HG03378 (cell line): Measurements from ENCODE around the gene INPP4B.

Source experiments
- ATAC-seq: cut with Tn5 transposase; IDR thresholded peaks from one replicate; pipeline ENCODE4 v1.9.1; 2021; ENCODE audit warnings: mild to moderate bottlenecking, moderate library complexity; ENCODE audit not compliant: unreplicated experiment

Gene INPP4B

DNA sequence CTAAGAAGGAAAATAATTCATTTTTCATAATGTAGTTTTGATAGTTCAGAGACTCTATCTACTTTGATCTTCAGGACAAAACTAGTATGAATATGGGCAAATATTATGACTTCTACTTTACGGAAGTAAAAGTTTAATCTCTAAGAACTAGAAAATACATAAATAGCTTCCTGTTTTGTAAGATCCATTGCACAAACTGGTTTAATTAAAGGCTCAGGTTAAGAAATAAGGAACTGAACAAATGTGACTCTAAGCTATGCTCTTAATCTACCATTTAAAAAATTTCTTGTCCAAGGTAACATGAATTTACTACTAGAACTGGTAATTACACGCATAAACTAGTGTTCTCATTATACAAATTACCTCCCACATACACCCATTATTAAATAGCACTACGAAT, 360.6 kb downstream of the INPP4B start:
- no peak for ATAC-seq

DNA sequence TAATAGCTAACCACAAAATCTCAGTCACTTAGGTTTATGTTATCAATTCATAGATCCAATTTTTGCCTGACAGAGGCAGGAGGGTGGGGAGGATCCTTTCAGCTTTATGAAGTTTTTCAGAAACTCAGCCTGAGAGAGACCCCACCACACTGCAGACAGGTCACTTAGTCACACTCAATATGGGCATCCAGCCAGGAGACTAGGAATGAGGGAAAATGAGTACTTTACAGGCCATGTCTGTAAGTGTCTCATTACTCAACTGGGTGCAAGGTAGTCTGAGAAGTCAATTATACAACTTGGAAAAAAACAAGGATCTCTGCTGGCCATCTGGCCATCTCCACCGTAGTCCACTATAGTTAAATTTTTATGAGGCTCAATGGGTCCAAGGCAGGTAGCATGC, 365.9 kb downstream of the INPP4B start:
- ATAC-seq = no peak

DNA sequence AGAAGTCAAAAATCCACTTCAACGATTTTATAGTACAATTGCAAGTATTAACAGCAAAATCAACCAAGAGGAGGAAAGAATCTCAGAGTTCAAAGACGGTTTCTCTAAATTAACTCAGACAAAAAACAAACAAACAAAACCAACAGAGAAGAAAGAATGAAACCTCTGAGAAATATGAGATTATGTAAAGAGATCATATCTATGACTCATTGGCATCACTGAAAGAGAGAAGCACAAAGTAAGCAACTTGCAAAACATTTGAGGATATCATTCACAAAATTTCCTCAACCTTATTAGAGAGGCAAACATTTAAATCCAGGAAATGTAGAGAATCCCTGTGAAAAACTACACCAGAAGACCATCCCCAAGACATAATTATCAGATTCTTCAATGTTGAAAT, 370.4 kb downstream of the INPP4B start:
- ATAC-seq = no peak

DNA sequence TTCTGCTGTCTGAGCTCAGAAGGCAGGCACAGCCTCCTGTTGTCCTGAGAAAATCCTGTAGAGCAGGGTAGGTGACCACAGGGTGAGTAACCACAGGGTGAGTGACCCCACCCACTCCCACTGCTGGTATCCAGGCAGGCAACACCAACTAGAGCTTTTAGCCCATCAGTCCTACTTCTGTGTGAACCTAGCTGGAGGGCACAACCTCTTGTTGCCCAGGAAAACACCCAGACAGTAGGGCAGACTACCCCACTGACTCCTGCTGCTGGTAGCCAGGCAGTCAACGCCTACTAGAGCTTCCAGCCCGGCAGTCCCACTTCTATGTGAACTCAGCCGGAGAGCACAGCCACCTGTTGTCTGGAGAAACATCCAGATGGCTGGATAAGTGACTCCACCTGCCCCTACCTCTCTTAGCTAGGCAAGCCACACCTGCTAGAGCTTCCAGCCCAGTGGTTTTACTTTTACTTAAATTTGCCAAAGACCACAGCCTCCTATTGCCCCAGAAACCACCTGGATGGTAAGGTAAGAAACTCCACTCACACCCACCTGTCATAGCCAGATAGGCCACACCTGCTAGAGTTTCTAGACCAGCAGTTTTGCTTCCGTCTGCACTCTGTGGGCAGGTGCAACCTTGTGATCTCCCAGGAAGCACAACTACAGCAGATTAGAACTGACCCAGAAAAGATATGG, 371.6 kb downstream of the INPP4B start:
- ATAC-seq = no peak

DNA sequence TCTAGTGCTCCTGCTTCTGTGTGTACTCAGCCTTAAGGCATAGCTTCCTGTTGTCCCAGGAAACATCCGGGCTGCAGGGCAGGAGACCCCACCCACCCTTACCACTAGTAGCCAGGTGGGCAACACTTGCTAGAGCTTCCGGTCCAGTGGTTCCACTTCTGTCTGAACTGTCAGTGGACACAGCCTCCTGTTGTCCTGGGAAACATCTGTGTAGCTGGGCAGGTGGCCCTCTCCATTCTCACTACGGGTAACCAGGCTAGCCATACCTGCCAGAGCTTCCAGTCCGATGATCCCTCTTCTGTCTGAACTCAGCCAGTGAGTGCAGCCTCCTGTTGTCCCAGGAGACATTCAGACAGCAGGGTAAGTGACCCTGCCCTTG, 372.2 kb downstream of the INPP4B start:
- ATAC-seq = no peak

DNA sequence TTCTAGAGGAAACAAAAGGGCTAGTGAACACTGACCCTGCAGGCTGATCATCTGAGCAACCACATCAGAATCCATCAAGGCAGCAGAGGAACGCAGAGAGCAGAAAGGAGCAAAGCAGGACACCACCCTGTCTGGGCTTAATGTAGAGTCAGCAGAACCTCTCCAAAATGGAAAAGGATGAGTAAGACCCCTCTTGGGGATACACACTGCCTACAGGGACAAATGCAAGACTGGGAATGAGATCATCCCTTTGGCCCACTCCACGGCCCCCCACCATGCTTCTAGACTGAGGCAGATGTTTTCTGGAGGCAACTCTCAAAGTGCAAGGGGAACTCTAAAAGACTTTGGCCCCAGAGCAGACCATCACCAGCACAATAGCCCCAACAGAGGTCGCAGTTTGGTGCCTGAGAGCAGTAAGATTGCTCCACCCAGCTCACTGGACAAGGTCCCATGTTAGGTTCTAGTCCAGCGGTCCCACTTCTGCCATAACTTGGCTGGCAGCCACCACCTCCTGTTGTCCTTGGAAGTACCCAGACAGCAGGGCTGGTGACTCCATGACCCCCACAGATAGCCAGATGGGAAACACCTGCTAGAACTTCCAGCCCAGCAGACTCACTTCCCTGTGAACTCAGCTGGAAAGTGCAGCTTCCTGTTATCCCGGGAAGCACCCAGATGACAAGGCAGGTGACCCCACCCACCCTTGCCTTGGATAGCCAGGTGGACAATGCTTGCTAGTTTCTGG, 372.7 kb downstream of the INPP4B start:
- no peak for ATAC-seq

DNA sequence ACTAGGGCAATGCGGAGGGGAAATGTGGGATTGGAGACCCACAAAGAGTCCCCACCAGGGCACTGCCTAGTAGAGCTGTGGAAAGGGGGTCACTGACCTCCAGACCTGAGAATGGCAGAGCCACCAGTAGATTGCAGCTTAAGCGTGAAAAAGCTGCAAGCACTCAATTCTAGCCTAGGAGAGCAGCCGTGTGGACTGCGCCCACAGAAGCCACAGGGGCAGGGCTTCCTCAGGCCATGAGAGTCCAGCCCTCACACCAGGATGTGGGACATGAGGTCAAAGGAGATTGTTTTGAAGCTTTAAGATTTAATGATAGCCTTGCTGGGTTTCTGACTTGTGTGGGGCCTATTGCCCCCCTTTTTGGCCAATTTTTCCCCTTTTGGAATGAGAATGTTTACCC, 379.0 kb downstream of the INPP4B start:
- no peak for ATAC-seq

DNA sequence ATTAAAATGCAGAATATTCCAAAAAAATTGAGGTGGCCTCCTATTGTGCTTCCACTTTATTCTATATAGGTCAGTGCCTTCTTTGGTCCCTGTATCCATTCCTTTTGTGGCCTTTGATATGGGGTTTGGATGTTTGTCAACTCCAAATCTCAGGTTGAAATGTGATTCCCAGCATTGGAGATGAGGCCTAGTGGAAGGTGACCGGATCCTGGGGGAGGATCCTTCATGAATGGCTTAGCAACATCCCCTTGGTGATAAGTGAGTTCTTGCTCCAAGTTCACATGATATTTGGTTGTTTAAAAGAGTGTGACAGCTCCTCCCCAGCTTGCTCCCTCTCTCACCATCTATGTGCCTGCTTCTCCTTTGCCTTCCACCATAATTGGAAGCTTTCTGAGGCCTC, 380.6 kb downstream of the INPP4B start:
- no peak for ATAC-seq

DNA sequence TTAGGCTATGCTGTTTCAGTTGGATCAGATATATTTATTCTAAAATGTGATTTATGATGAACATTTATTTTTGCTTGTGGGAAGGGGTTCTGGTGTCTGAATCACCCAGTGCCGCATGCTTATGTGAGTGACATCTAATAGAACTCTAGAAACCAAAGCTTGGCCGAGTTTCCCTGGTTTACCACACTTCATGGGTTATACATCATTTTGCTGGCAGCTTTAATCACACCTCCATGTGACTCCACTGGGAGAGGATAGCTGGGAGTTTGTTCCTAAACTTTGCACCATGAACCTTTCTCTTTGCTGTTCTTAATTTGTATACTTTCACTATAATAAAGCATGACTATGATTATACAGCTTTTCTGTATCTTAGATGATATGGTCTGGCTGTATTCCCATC, 382.9 kb downstream of the INPP4B start:
- ATAC-seq = no peak

DNA sequence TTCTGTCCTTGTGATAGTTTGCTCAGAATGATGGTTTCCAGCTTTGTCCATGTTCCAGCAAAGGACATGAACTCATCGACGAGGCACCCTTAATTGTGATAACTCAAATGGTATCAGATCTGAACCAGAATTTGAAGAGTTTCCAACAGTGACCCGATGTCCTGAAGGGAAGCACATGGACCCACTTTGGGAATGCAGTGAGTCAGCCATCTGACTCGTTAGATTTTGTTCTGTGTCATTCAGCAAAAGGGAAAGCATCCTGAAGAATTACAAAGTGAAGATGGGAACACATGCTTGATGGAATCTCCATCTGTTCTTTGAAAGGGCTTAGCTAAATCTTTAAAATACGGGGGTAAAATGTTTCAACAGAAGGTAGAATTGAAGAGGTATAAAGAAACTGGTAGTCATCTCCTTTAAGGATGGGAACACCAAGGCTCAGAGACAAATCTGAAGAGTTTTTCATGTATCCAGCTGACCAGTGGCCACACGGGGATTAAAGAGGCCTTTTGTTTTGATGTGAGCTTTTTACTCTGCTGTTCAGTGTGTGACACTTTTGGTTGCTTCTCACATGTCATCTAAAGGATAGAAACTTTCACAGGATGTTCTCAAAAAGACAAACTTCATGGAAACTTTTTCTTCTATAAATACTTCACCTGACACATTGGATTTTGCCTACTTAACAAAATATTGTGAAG, 393.8 kb downstream of the INPP4B start:
- no peak for ATAC-seq

DNA sequence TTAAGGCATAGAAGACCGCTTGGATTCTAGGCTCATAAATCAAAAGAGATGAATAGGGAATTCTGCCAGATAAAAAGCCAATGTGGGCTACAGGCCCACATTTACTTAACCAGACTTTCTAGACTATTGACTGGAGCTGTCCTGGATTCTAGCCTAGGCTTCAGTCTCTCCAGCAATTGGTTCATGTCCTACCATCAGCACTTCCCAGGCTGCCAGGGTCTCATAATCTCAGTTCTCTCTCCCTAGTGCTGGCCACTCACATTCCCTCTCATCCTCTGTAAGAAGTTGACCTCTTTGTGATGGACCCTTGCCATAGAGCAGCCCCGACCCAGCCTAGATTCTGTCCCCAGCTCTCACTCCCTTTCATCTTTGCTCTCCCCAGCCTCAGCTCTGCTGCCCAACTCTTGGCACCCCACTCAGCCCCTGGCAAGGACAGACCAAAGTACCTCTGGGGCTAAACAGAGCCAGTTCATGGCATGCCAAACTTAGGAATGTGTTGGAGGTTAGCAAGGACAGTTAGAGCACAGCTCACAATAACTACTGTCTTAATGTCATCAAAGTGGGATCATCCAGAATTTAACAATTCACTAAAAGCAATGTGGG, 396.2 kb downstream of the INPP4B start:
- ATAC-seq = no peak

DNA sequence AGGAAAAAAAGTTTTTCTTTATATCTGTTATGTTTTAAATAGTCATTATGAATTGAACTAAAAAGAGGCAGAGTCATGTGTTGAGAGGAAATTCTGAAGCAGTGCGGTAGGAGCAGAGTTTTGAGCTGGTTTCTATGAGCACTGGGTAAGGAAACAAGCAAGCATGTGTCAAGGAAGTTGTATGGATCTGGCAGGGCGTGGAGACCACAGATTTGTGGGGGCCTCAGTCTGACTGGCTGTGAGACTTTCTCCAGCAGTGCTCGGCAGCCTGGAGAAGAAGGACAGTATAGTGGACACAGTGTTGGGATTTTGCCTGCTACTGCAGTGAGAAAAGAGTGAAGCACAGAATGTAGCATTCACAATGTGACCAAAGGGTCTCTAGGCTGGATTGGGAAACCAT, 399.1 kb downstream of the INPP4B start:
- no peak for ATAC-seq

DNA sequence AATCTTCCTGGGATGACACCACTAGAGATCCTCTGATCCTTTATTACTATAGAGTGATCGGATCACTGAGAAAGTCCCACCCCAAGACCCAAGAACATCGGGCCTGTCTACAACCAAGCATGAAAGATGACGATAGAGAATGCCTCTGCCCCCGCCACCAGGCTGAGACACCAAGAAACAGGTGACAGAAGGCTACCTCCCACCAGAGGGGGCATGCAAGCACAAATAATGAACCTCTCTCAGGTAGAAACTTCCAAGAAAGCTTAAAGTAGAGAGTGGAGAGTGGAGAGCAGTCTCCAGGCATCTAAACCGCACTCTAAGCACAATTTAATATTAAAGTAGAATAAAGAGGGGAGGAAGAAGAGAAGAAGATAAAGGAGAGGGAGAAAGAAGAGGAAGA, 402.6 kb downstream of the INPP4B start:
- ATAC-seq = no peak

DNA sequence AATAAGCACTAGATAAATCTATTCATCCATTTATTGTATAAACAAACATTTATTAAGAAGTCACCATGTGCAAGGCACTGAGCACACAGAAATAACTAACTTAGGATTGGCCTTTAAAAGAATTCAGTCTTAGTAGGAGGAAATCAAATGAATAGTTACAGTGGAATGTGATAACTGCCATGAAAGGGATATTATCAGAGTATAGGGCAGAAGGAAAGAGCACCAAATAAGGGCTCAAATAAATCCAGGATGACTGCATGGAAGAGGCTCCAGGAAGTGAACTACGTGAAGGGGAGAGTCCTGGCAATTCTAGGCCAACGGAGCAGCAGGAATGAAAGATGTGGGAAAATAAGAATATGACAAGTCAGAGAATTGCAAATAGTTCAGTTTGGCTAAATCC, 406.0 kb downstream of the INPP4B start:
- ATAC-seq = no peak

DNA sequence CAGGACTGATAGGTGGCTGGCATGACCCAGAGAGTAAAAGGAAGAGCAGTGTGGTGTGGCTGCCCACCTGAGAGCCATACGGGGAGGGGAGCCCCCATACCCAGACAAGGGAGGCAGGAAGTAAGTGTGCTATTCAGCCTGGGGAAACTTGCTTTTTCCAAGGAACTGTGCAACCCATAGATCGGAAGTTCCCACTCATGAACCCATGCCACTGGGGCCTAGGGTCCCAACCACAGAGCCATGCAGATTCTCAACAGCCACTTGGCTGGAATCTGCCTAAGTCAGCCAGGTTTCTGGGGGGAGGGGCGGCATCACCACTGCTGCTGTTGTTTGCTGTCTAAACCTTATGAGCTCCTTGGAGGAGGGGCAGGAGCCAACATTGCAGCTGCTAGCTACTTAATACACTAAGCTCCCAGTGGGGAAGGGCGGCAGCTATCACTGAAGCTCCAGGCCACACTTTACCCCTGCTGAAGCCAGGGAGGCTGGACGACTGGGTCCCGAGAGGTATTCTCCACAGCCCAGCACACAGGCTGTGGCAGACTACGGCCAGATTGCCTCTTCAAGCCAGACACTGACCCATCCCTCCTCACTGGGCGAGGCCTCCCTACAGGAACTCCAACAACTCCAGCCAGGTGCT, 410.4 kb downstream of the INPP4B start:
- ATAC-seq = no peak

DNA sequence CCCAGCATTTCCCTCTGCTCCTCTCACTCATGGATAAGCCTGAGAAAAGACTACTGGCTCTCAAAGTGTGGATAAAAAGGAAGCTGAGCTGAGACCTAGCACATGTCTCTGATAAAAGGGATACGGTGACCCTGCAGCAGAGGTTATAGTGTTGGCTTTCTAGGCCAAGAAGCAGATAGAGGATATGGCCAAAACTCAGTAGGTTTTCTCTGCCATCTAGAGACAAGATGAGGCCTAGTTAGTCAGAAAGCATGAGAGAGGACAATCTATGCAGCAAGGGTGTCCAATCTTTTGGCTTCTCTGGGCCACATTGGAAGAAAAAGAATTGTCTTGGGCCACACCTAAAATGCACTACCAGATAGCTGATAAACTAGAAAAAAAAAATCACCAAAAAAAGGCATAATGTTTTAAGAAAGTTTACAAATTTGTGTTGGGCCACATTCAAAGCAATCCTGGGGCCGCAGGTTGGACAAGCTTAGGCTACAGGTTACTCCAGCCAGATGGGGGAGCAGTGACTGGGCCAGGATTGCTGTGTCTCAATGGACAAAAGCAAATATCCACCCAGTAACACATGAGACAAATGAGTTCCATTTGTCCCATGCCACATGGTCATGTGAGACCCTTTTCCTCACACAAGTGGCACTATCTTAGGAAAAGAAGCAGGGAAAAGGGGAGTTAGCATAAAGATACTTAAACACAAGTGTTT, 411.4 kb downstream of the INPP4B start:
- no peak for ATAC-seq

DNA sequence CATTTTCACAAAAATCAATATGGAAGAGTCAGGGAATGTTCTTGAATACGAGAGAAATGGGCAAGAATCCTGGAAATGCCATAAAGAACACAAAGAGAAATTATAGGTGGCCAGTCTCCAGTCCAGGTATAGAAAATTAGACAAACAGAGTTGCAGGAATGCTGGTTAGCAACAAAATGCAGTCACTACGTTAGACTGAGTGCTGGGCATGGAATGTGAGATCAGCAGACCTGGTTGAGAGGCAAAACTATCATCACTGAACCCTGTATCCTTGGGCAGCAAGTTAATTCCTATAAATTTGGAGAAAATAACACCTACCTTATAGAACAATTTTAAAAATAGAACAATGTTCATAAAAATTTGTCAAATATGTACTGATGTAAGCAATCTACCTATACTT, 417.4 kb downstream of the INPP4B start:
- ATAC-seq = no peak

DNA sequence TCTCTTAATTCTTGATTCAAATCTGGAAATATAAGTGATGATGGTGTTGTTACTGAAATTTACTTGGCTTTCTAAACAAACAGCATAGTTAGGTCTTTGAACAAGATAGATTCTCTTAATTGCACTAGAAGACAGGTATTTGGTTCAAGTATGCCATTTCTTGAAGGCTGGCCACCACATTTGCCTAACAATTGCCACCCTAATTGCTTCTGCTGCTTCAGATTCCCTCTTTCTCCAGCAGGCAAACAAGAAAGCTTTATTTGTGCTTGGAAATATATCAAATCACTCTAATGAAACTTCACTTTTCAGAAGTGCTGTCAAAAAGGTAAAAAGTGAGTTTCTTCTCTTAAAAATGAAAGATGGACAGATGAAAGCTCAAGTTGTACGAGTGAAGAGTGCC, 418.6 kb downstream of the INPP4B start:
- ATAC-seq = no peak

DNA sequence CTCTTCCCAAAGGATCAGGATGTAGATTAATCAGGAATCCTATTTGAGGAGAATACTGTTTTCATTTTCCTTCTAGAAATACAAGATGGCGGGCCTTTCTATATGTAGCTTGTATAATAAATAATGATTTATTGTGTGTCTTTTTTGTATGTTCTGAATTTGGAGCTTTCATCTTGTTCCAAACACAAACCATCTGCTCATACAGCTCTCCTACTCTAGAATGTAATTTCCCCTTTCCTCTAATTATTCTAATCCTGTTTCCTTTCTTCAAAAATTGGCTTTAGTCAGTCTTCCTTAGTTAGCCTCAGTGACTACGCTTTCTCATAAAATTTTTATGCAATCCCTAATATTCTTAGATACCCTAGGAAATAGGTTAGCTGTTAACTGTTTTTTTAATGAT, 422.2 kb downstream of the INPP4B start:
- ATAC-seq = no peak

DNA sequence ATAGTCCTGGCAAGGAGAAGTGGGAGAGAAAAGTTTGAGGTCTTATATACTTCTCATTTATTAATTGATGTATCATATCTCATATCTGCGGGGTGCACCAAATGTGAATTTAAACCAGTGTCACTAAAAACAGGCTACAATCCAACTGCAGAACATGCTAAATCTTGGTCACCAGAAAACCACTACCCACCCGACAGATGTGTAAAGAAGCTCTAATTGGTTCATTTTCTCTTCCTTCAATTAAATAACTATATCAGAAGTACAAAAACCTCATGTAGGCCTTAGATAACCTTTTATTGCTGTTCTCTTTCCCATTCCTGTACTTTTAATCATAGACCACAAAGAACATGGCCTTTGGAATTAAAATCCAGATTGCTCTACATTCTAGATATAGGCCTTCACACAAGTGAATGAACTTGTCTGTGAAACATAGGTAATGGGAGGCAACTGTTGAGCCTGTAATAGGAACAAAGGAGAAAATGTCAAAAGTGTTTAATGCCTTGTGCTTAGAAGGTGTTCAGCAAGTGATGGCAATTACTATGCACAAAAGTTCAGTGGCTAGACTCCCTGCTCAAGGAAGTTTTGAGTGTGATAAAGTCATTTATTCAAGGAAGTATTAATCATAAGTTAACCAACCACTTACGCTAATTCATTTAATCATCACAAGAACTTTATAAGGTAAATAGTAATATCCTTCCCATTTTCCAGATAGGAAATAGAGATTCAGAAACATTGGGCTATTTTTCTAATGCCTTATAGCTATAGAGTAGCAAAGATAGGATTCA, 425.6 kb downstream of the INPP4B start:
- no peak for ATAC-seq
